Measurements from ENCODE around the gene DNAAF5.

DNA sequence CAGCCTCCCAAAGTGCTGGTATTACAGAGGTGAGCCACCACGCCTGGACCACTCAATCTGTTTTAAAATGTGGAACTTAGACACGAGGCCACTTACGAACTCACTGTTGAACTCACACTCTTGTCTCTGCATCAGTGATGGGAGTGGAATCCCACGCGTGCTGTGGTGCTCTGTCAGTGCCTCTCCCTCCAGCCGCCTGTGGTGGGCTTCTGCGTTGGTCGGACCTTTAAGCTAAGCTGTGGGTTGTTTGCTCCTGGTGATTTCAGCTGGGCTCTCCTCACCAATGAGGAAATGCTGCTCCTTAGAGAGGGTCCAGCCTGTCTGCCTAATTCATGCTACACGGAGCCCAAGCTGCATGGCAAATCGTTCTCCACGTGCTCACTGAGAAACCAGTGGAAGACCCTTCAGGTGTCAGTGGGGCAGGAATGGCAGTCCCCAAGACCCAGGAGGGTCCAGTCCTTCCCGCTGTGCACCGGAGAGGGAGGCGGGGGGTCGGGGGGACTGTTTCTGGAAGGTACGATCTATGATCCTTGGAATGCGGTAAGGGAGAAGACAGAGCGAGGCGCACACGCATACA lies 18.4 kb downstream of the DNAAF5 start:
- TF ChIP-seq, protein P1, sequence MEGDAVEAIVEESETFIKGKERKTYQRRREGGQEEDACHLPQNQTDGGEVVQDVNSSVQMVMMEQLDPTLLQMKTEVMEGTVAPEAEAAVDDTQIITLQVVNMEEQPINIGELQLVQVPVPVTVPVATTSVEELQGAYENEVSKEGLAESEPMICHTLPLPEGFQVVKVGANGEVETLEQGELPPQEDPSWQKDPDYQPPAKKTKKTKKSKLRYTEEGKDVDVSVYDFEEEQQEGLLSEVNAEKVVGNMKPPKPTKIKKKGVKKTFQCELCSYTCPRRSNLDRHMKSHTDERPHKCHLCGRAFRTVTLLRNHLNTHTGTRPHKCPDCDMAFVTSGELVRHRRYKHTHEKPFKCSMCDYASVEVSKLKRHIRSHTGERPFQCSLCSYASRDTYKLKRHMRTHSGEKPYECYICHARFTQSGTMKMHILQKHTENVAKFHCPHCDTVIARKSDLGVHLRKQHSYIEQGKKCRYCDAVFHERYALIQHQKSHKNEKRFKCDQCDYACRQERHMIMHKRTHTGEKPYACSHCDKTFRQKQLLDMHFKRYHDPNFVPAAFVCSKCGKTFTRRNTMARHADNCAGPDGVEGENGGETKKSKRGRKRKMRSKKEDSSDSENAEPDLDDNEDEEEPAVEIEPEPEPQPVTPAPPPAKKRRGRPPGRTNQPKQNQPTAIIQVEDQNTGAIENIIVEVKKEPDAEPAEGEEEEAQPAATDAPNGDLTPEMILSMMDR (IDR thresholded peaks at IDR 0.05): no peak
- TF ChIP-seq ZFX (IDR thresholded peaks at IDR 0.05; ENCODE audit: borderline replicate concordance): no peak
